Effector memory CD4-positive, alpha-beta T cell (primary cell): ENCODE results near the gene RHOA.
"Not testable (repeated sequence)": the region's sequence is repeated elsewhere in the genome, so short reads cannot be mapped to it uniquely, and the experiment has no call there.

Experiments
- DNase-seq, 3 donors: peaks; one replicate each; pipeline ENCODE4 v3.0.0-alpha.2; 2020
- H3K27ac ChIP-seq: 2 replicates; pipeline ENCODE4 v1.7.0; 2013; ENCODE audit warnings: mild to moderate bottlenecking, low read length, moderate library complexity; ENCODE audit not compliant: insufficient read depth, poor library complexity, severe bottlenecking
- H3K27me3 ChIP-seq: replicated peaks from 2 replicates; pipeline ENCODE4 v1.7.0; 2013; ENCODE audit warnings: mild to moderate bottlenecking, low read length; ENCODE audit not compliant: insufficient read depth, control insufficient read depth, poor library complexity, severe bottlenecking
- H3K36me3 ChIP-seq: 2 replicates; pipeline ENCODE4 v1.7.0; 2013; ENCODE audit warnings: mild to moderate bottlenecking, low read length, moderate library complexity; ENCODE audit not compliant: control insufficient read depth, insufficient read depth
- H3K4me1 ChIP-seq: 2 replicates; pipeline ENCODE4 v1.7.0; 2013; ENCODE audit warnings: low read length, mild to moderate bottlenecking; ENCODE audit not compliant: control insufficient read depth, insufficient read depth, poor library complexity, severe bottlenecking
- H3K4me3 ChIP-seq: 2 replicates; pipeline ENCODE4 v1.7.0; 2013; ENCODE audit warnings: low read length, low read depth, mild to moderate bottlenecking; ENCODE audit not compliant: insufficient read depth, poor library complexity, severe bottlenecking
- H3K9me3 ChIP-seq: 2 replicates; pipeline ENCODE4 v1.7.0; 2013; ENCODE audit warnings: mild to moderate bottlenecking, low read length, moderate library complexity; ENCODE audit not compliant: control insufficient read depth

RHOA gene

DNA sequence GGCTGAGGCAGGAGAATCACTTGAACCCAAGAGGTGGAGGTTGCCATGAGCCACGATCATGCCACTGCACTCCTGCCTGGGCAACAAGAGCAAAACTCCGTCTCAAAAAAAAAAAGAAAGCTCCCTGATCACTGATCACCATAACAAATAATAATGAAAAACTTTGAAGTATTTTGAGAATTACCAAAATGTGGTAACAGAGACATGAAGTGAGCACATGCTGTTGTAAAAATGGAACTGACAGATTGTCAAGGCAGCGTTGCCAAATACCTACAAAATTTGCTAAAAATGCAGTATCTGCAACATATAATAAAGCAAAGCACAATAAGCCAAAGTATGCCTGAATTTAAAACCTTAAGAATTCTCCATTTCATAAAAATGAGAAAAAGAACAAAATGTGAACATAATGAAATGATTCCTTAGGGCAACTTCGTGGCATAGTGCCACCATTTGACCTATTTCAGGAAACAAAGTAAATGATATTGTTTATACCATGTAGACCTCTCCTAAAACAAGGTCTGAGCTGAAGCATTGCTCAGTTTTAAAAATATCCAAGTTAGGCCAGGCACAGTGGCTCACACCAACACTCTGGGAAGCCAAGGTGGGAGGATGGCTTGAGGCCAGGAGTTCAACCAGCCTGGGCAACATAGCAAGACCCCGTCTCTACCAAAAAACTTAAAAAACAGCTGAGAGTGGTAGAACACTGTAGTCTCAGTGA is 77.7 kb downstream of the RHOA start:
- DNase-seq = no peak
- Histone ChIP-seq H3K9me3 (no peaks in the 10 kb centered on the region), H3K27me3 (no peaks in the 10 kb centered on the region), H3K4me3 (no peak overlapping the region), H3K36me3 (peaks cover 46% of the 10 kb centered on the region), H3K27ac (no peak overlapping the region), H3K4me1 (peaks cover 11% of the 10 kb centered on the region)

DNA sequence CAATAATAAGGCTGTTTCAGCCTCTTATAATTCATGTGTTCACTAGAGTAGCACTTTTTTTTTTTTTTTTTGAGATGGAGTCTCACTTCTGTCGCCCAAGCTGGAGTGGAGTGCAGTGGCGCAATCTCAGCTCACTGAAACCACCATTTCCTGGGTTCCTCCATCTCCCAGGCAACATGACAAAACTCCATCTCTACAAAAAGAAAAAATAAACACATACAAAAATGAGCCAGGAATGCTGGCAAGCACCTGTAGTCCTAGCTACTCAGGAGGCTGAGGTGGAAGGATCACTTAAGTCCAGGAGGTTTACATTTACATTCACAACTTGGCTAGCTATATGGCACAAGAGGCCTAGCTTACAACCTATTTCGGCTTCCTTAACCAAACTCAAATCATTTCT is 78.7 kb downstream of the RHOA start:
- peaks cover 49% of the 10 kb centered on the region for H3K36me3 ChIP-seq
- DNase-seq = no peak
- no peaks in the 10 kb centered on the region for H3K27me3 ChIP-seq
- peaks cover 8% of the 10 kb centered on the region for H3K4me1 ChIP-seq
- no peak overlapping the region for H3K4me3 ChIP-seq
- no peaks in the 10 kb centered on the region for H3K9me3 ChIP-seq
- peak overlapping the region; percentile 32 for H3K27ac ChIP-seq

DNA sequence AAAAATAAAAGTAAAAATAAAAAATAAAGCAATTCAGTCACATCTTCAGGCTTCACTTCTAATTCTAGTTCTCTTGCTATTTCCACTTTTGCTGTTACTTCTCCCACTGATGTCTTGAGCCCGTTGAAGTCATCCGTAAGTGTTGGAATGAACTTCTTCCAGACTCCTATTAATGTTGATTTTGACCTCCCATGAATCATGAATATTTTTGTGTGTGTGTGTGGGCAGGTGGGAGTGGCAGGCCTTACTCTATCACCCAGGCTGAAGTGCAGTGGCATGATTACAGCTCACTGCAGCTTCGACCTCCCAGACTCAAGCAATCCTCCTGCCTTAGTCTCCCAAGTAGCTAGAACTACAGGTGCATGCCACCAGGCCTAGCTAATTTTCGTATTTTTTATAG is 82.6 kb downstream of the RHOA start:
- Histone ChIP-seq H3K4me3 (no peak overlapping the region), H3K27me3 (no peaks in the 10 kb centered on the region), H3K9me3 (no peaks in the 10 kb centered on the region), H3K27ac (no peak overlapping the region), H3K4me1 (peaks cover 7% of the 10 kb centered on the region), H3K36me3 (peaks cover 63% of the 10 kb centered on the region)
- DNase-seq = no peak

DNA sequence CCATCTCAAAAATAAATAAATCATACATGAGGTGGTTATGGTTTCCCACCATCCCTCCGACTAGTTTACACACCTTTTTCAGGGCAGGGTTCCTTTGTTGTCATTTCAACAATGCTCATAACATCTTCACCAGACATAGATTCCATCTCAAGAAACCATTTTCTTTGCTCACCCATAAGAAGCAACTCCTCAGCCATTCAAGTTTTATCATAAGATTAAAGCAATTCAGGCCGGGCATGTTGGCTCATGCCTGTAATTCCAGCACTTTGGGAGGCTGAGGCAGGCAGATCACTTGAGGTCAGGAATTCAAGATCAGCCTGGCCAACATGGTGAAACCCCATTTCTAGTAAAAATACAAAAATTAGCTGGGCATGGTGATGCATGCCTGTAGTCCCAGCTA is 83.4 kb downstream of the RHOA start:
- DNase-seq, H3K27ac ChIP-seq, H3K27me3 ChIP-seq, H3K4me3 ChIP-seq, H3K4me1 ChIP-seq, H3K9me3 ChIP-seq: not testable (repeated sequence)
- H3K36me3 ChIP-seq = peaks cover 64% of the 10 kb centered on the region

DNA sequence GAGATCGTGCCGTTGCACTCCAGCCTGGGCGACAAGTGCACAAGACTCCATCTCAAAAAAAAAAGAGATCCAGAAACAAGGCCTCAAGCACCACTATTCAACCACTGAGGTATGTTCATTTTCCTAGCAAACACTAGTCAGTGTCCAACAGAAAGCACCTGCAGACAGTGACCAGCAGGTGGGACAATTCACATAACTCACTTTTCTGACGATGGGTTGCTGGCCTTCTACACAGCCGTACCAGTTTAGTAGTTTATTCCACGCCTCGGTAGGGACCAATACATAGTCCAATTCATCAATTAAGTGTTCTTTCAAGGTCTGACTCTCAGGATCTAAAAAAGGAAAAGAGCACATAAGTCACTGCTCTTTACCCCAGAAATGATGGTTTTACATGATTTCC is 84.3 kb downstream of the RHOA start:
- Histone ChIP-seq H3K4me1 (no peaks in the 10 kb centered on the region), H3K9me3 (no peaks in the 10 kb centered on the region), H3K27ac (no peak overlapping the region), H3K4me3 (no peak overlapping the region), H3K27me3 (no peaks in the 10 kb centered on the region), H3K36me3 (peaks cover 70% of the 10 kb centered on the region)
- DNase-seq = no peak

DNA sequence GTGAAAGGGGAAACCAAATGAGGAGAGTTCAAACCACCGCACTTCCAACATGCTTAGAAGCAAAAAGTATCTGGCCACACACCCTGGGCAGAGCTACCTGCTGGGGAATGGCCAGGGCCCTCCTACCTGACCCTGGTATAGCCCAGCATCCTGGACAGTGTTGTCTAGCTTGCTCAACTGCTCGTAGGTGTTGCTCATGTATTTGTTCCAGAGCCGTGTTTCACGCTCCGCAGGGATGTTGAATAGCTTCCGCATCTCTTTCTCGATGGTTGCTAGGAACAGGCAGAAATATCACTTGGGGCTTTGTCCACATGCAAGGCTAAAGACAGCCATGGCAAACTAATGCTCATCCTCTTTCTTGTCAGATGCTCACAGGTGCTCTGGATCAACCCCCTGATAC is 87.0 kb downstream of the RHOA start:
- no peak overlapping the region for H3K27ac ChIP-seq
- no peaks in the 10 kb centered on the region for H3K4me1 ChIP-seq
- no peaks in the 10 kb centered on the region for H3K9me3 ChIP-seq
- no peaks in the 10 kb centered on the region for H3K27me3 ChIP-seq
- peaks cover 84% of the 10 kb centered on the region for H3K36me3 ChIP-seq
- no peak overlapping the region for H3K4me3 ChIP-seq
- no peak for DNase-seq

DNA sequence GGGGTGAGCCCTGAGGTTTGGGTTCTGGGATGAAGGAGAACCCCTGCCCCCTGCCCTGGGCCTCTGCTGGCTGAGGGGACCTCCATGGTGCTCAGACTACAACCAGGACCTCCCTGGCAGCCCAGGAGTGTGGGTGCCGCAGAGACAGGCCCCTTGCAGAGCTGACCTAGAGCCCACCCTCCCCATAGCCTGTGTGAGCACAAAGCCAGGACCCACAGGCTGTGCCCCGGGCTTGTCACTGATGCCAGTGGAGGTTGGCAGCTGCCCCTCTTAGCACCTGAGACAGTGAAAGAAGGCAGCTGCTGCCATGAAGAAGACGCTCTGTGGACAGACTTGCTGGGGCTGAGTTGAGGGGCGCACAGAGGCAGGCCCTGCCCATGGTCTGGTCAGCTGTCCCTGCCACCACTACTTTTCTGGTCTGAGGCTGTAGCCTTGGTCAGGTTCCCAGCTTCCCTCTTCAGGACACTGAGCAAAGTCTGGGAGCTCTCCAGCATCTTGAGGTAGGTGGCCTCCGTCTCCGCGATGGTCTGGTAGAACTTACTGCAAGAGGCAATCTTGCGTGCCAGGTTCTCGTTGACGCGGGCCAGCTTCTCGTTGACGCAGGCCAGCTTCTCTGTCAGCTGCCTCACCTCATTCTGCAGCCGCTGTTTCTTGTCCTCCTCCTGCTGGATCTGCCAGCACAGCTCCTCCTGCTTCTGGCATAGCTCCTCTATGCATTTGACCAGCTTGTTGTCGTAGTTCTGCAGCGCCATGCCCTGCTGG is 94.9 kb downstream of the RHOA start:
- H3K36me3 ChIP-seq = peaks cover 45% of the 10 kb centered on the region
- no peaks in the 10 kb centered on the region for H3K27me3 ChIP-seq
- no peak overlapping the region for H3K4me3 ChIP-seq
- DNase-seq = no peak
- H3K27ac ChIP-seq = no peak overlapping the region
- no peaks in the 10 kb centered on the region for H3K4me1 ChIP-seq
- no peaks in the 10 kb centered on the region for H3K9me3 ChIP-seq

DNA sequence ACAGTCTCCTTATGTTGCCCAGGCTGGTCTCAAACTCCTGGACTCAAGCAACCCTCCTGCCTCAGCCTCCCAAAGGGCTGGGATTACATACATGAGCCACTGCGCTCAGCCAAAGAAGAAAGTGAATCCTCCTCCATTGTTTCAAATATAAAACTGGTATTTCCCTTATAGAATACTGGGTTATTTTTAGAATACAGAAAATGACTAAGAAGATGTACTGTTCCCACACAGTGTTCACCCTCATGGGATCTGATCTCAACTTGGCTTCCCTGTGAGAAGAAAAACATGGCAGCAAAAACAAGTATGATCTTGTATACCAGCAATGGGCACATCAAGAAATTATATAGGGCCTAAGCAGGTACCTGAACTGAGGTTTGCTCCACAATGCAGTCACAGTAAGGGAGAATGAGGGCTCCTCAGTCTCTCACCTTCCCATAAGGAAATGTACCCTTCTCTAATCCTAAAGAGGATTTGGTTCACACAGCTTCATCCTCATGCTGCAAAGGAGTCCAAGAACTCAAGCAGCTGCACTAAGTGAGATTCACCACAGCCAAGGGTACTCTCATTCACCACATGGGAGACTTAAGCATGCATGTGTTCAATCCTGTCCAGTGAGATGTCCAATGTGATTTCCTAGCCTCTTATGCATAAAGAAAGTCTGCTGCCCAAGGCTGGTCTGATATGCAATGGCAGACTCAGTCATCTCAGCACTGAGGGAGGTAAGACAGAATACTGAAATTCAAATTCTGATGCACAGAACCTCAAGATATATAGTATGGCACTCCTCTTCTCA is 97.7 kb downstream of the RHOA start:
- Histone ChIP-seq H3K9me3 (no peaks in the 10 kb centered on the region), H3K36me3 (peaks cover 36% of the 10 kb centered on the region), H3K4me3 (no peak overlapping the region), H3K4me1 (no peaks in the 10 kb centered on the region), H3K27me3 (no peaks in the 10 kb centered on the region), H3K27ac (no peak overlapping the region)
- no peak for DNase-seq

DNA sequence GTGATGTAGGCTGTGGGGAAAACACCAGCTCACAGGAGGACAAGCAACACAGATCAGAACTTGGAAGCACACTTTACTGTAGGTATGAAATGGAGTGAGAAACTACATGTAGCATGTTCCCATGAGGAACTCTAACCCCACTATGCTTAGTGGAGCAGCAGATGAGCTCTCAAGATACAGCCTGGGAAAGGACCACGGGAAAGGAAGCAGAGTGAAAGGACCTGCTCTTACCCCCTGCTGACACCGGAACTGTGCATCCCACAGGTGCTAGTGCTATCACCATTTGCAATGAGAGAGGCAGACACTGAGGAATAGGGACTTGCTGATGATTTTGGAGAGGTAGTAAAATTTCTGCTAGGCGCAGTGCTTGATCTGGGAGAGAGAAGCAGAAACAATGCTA is 100.5 kb downstream of the RHOA start:
- no peak for DNase-seq
- peaks cover 33% of the 10 kb centered on the region for H3K36me3 ChIP-seq

DNA sequence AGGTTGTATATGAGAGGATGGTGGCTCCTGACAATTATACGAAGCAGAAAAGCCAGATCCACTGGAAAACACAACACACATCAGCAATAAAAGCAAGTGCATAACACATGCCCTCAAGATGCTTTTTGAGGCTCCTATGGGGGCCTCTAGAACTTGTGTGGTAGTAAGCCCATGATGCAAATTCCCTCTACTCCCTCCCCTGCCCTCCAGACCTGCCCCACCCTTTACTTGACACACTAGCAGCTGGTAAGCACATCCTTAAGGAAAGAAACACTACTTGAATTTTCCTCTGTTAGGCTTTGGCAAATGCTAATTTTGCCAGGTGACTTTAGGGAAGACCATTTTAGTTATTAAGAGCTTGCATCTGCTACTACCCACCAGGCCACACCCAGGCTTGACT is 101.1 kb downstream of the RHOA start:
- Histone ChIP-seq H3K36me3 (peaks cover 38% of the 10 kb centered on the region), H3K4me3 (no peak overlapping the region)
- DNase-seq = no peak

More for the DNA sequence above, 100.5 kb downstream of the RHOA start:
- Histone ChIP-seq H3K4me1 (no peaks in the 10 kb centered on the region), H3K27me3 (no peaks in the 10 kb centered on the region), H3K4me3 (no peak overlapping the region), H3K9me3 (no peaks in the 10 kb centered on the region), H3K27ac (no peak overlapping the region)

More for the DNA sequence above, 101.1 kb downstream of the RHOA start:
- Histone ChIP-seq H3K27me3 (no peaks in the 10 kb centered on the region), H3K4me1 (no peaks in the 10 kb centered on the region), H3K9me3 (no peaks in the 10 kb centered on the region), H3K27ac (no peak overlapping the region)
